T-helper 1 cell treated with Interleukin-12 subunit alpha and Interleukin-12 subunit beta and Interleukin-4 antibody, amounts not matched to agents 30 μg/mL and 1 μg/mL, for 36 hours (primary cell): Measurements from ENCODE around the gene HCFC2.

Experiments
- H3K27ac Mint-ChIP-seq: one replicate; pipeline ENCODE4 v1.8.0; 2021; ENCODE audit warnings: mild to moderate bottlenecking, mixed read lengths
- H3K27me3 Mint-ChIP-seq: one replicate; pipeline ENCODE4 v1.8.0; 2021; ENCODE audit warnings: low read depth, mixed read lengths
- H3K36me3 Mint-ChIP-seq: one replicate; pipeline ENCODE4 v1.8.0; 2021; ENCODE audit warnings: low read depth, mixed read lengths
- H3K4me1 Mint-ChIP-seq: one replicate; pipeline ENCODE4 v1.8.0; 2021; ENCODE audit warnings: low read depth, mixed read lengths
- H3K4me3 Mint-ChIP-seq: one replicate; pipeline ENCODE4 v1.8.0; 2021; ENCODE audit warnings: mild to moderate bottlenecking, moderate library complexity, mixed read lengths
- H3K9me3 Mint-ChIP-seq: one replicate; pipeline ENCODE4 v1.8.0; 2021; ENCODE audit warnings: mixed read lengths

The HCFC2 gene

DNA sequence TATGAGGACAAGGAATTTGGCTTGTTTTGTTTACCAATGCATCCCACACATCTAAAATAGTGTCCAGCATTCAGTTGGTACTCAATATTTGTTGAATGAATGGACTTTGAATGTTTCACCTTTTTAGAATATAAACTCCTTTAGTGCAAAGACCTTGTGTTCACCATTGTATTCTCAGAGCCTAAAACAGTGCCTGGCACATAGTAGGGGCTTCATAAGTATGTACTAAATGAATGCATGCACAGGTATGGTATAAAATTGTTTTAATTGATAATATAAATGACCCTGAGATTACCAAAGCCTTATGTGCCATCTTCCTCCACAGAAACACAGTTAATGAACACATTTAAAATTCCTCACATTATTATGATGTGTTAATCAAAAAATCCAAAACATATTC, 78.7 kb downstream of the HCFC2 start:
- Mint-ChIP-seq H3K4me1 (peaks cover 3% of the 10 kb centered on the region), H3K9me3 (no peaks in the 10 kb centered on the region), H3K27me3 (peaks cover 55% of the 10 kb centered on the region), H3K36me3 (peaks cover 1% of the 10 kb centered on the region), H3K4me3 (no peak overlapping the region), H3K27ac (no peak overlapping the region)

GRCh38 chr12:104143918-104144317, 79.6 kb downstream of the HCFC2 start:
- no peak overlapping the region for H3K4me3 Mint-ChIP-seq
- no peaks in the 10 kb centered on the region for H3K9me3 Mint-ChIP-seq
- peaks cover 2% of the 10 kb centered on the region for H3K4me1 Mint-ChIP-seq
- H3K36me3 Mint-ChIP-seq: peaks cover 1% of the 10 kb centered on the region
- no peak overlapping the region for H3K27ac Mint-ChIP-seq
- H3K27me3 Mint-ChIP-seq: peaks cover 63% of the 10 kb centered on the region

GRCh38 chr12:104147346-104147745, 83.0 kb downstream of the HCFC2 start:
- no peaks in the 10 kb centered on the region for H3K9me3 Mint-ChIP-seq
- peaks cover 69% of the 10 kb centered on the region for H3K27me3 Mint-ChIP-seq
- no peak overlapping the region for H3K27ac Mint-ChIP-seq
- no peak overlapping the region for H3K4me3 Mint-ChIP-seq
- no peaks in the 10 kb centered on the region for H3K36me3 Mint-ChIP-seq
- no peaks in the 10 kb centered on the region for H3K4me1 Mint-ChIP-seq

DNA sequence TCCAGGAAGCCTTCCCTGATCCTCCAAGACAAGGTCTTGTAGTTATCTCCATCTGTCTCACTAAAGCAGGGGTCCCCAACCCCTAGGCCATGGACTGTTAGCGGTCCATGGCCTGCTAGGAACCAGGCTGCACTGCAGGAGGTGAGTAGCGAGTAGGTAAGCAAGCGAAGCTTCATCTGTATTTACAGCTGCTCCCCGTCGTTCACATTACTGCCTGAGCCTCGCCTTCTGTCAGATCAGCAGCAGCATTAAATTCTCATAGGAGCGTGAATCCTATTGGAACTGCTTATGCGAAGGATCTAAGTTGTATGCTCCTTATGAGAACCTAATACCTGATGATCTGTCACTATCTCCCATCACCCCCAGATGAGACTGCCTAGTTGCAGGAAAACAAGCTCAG, 86.1 kb downstream of the HCFC2 start:
- Mint-ChIP-seq H3K4me3 (no peak overlapping the region), H3K4me1 (peaks cover 10% of the 10 kb centered on the region), H3K27ac (no peak overlapping the region)

DNA sequence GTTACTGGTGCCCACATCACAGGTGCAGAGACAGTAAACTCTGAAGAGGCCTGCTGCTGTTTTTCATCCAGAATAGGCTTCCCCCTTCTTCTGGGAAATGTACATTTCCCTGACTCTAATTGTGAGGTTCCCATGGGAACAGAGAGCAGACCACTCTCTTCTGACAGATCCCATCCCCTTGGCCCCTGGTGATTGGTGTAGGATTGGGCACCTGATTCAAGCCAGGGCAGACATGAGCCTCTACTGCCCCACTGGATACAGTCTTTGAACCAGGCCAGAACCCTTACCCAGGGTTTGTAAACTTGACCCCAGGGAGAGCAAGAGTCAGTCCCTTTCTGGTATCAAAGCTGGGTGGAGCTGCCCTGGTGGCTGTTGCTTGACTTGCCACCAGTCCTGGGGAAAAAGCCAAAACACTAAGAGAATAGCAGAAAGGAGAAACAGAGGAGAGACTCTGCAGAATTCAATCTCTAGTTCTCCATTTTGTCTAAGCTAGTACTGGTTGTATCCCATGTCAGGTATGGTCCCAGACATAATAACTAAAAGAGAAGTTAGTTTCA, 88.4 kb downstream of the HCFC2 start:
- no peak overlapping the region for H3K27ac Mint-ChIP-seq
- H3K4me3 Mint-ChIP-seq: no peak overlapping the region
- H3K36me3 Mint-ChIP-seq: no peaks in the 10 kb centered on the region
- peaks cover 10% of the 10 kb centered on the region for H3K4me1 Mint-ChIP-seq
- peaks cover 37% of the 10 kb centered on the region for H3K27me3 Mint-ChIP-seq
- H3K9me3 Mint-ChIP-seq: no peaks in the 10 kb centered on the region

More for the DNA sequence above, 86.1 kb downstream of the HCFC2 start:
- Mint-ChIP-seq H3K27me3 (peaks cover 47% of the 10 kb centered on the region), H3K9me3 (no peaks in the 10 kb centered on the region), H3K36me3 (no peaks in the 10 kb centered on the region)

GRCh38 chr12:104154286-104154685, 90.0 kb downstream of the HCFC2 start:
- Mint-ChIP-seq H3K36me3 (no peaks in the 10 kb centered on the region), H3K9me3 (no peaks in the 10 kb centered on the region), H3K27me3 (peaks cover 25% of the 10 kb centered on the region), H3K4me3 (no peak overlapping the region), H3K4me1 (peaks cover 10% of the 10 kb centered on the region), H3K27ac (peak overlapping the region; percentile 35)

GRCh38 chr12:104154806-104155205, 90.5 kb downstream of the HCFC2 start:
- H3K36me3 Mint-ChIP-seq: no peaks in the 10 kb centered on the region
- H3K9me3 Mint-ChIP-seq: no peaks in the 10 kb centered on the region
- peaks cover 10% of the 10 kb centered on the region for H3K4me1 Mint-ChIP-seq
- H3K27me3 Mint-ChIP-seq: peaks cover 20% of the 10 kb centered on the region
- no peak overlapping the region for H3K4me3 Mint-ChIP-seq
- no peak overlapping the region for H3K27ac Mint-ChIP-seq
